HepG2 (cell line): ENCODE measurements around the gene CDHR5. TPM values are rescaled to one million over a fixed set of nuclear protein-coding genes. Genes with fewer than 3 reads are reported as not detected.
A peak's percentile ranks its signal among the peaks of the same experiment; 100 is the strongest.

ENCODE experiments used
- AGO1 ChIP-seq: fragments of 200-400 bp; formaldehyde crosslinking; IDR thresholded peaks from 2 replicates; pipeline ENCODE4 v1.6.1; 2017; ENCODE audit warnings: mild to moderate bottlenecking, low read depth, low read length, moderate library complexity; ENCODE audit not compliant: poor library complexity, severe bottlenecking
- ATM ChIP-seq: fragments of 450-650 bp; IDR thresholded peaks from 2 replicates; pipeline ENCODE4 v1.7.1; 2017; ENCODE audit warnings: mild to moderate bottlenecking, borderline replicate concordance
- FLYWCH1 ChIP-seq: sonication (generic); formaldehyde crosslinking; IDR thresholded peaks from 2 replicates; pipeline ENCODE4 v1.8.1; 2023; ENCODE audit warnings: mild to moderate bottlenecking, missing genetic modification reagents
- FOXP1 ChIP-seq, 2 experiments: fragments of 450-650 bp in 1 of 2; IDR thresholded peaks; 2 replicates each; pipeline ENCODE4 v1.6.1; 2017 to 2018; ENCODE audit warnings: antibody characterized with exemption in 1 of 2
- GATAD1 ChIP-seq: IDR thresholded peaks from 2 replicates; pipeline ENCODE4 v1.6.1; 2016; ENCODE audit warnings: missing genetic modification reagents, missing compliant biosample characterization
- KAT8 ChIP-seq: IDR thresholded peaks from 2 replicates; pipeline ENCODE4 v1.6.1; 2016; ENCODE audit warnings: missing genetic modification reagents, missing compliant biosample characterization
- KDM1A ChIP-seq: IDR thresholded peaks from 2 replicates; pipeline ENCODE4 v1.6.1; 2016; ENCODE audit warnings: missing compliant biosample characterization
- LCORL ChIP-seq, 2 experiments: fragments of 450-650 bp in 1 of 2; sonication (generic) in 1 of 2; formaldehyde crosslinking in 1 of 2; IDR thresholded peaks; 2 replicates each; pipeline versions ENCODE4 v1.5.0 to v1.6.1; 2017 to 2020; ENCODE audit warnings: antibody characterized with exemption in 1 of 2, missing genetic modification reagents in 1 of 2
- MTF1 ChIP-seq: sonication (generic); formaldehyde crosslinking; IDR thresholded peaks from 2 replicates; pipeline ENCODE4 v1.5.0; 2020; ENCODE audit warnings: missing genetic modification reagents
- NCOA5 ChIP-seq: sonication (generic); formaldehyde crosslinking; IDR thresholded peaks from 2 replicates; pipeline ENCODE4 v1.4.0; 2020; ENCODE audit warnings: missing genetic modification reagents
- NFE2 ChIP-seq: sonication (generic); formaldehyde crosslinking; IDR thresholded peaks from 2 replicates; pipeline ENCODE4 v1.4.0; 2020; ENCODE audit warnings: missing genetic modification reagents
- NFKB2 ChIP-seq: sonication (generic); formaldehyde crosslinking; IDR thresholded peaks from 2 replicates; pipeline ENCODE4 v1.4.0; 2020; ENCODE audit warnings: missing genetic modification reagents, borderline replicate concordance
- RARA ChIP-seq: IDR thresholded peaks from 2 replicates; pipeline ENCODE4 v1.6.1; 2016; ENCODE audit warnings: missing genetic modification reagents, missing compliant biosample characterization
- RCOR2 ChIP-seq: IDR thresholded peaks from 2 replicates; pipeline ENCODE4 v1.6.1; 2016; ENCODE audit warnings: missing biosample characterization, missing genetic modification reagents
- SALL2 ChIP-seq: sonication (generic); formaldehyde crosslinking; IDR thresholded peaks from 2 replicates; pipeline ENCODE4 v1.8.1; 2023; ENCODE audit warnings: mild to moderate bottlenecking, missing genetic modification reagents, inconsistent platforms
- SSRP1 ChIP-seq: IDR thresholded peaks from 2 replicates; pipeline ENCODE4 v1.6.1; 2016; ENCODE audit warnings: control low read depth
- ZNF121 ChIP-seq: sonication (generic); formaldehyde crosslinking; IDR thresholded peaks from 2 replicates; pipeline ENCODE4 v1.5.0; 2020; ENCODE audit warnings: mild to moderate bottlenecking, missing genetic modification reagents
- ZNF567 ChIP-seq: sonication (generic); formaldehyde crosslinking; IDR thresholded peaks from 2 replicates; pipeline ENCODE4 v1.8.1; 2023; ENCODE audit warnings: mild to moderate bottlenecking, missing genetic modification reagents, borderline replicate concordance
- ZNF605 ChIP-seq: sonication (generic); formaldehyde crosslinking; IDR thresholded peaks from 2 replicates; pipeline ENCODE4 v1.8.0; 2022; ENCODE audit warnings: mild to moderate bottlenecking, missing genetic modification reagents
- polyA plus RNA-seq, 8 experiments: library from polyadenylated mRNA; depleted of rRNA in 3 of 8; stranded (reverse) in 7 of 8; unstranded in 1 of 8; fragments of >200 nt; fragmentation: Illumina TruSeq in 4 of 8; extraction: Trizol in 4 of 8; gene quantifications; 2 replicates each; pipeline versions ENCODE4 v1.2.1 to v1.2.3, GENCODE V29; 2011 to 2016; ENCODE audit warnings: low read depth in 4 of 8, missing spikeins in 1 of 8, mixed read lengths in 1 of 8; ENCODE audit not compliant: insufficient read depth in 1 of 8
- total RNA-seq, 5 experiments: library from RNA; depleted of rRNA; stranded (reverse); fragments of >200 nt; fragmentation: Illumina TruSeq; extraction: Trizol; gene quantifications; 2 replicates each; pipeline ENCODE4 v1.2.3, GENCODE V29; 2016; ENCODE audit warnings: low read depth in 1 of 5
- TF ChIP-seq, protein P1 (sequence below): sonication (generic); formaldehyde crosslinking; IDR thresholded peaks from 2 replicates; pipeline ENCODE4 v1.4.0; 2020; ENCODE audit warnings: missing genetic modification reagents; ENCODE audit errors: not compliant biosample characterization
- TF ChIP-seq, protein P2 (sequence below): IDR thresholded peaks from 2 replicates; pipeline ENCODE4 v1.6.1; 2012; ENCODE audit warnings: low read length, improper control_type of control experiment
- TF ChIP-seq, protein P3 (sequence below): sonication (generic); formaldehyde crosslinking; IDR thresholded peaks from 2 replicates; pipeline ENCODE4 v1.8.1; 2023; ENCODE audit warnings: mild to moderate bottlenecking, missing genetic modification reagents, borderline replicate concordance
- TF ChIP-seq, protein P4 (sequence below): sonication (generic); formaldehyde crosslinking; IDR thresholded peaks from 2 replicates; pipeline ENCODE4 v1.5.0; 2020; ENCODE audit warnings: missing genetic modification reagents
- TF ChIP-seq, protein P5 (sequence below): IDR thresholded peaks from 2 replicates; pipeline ENCODE4 v1.6.1; 2016

Gene CDHR5
- total and polyA plus RNA-seq, 2 of the 13 experiments (the other 11 are each of a cell fraction or from before 2014, with no cell fraction given), result 0.46 to 0.71 TPM

DNA sequence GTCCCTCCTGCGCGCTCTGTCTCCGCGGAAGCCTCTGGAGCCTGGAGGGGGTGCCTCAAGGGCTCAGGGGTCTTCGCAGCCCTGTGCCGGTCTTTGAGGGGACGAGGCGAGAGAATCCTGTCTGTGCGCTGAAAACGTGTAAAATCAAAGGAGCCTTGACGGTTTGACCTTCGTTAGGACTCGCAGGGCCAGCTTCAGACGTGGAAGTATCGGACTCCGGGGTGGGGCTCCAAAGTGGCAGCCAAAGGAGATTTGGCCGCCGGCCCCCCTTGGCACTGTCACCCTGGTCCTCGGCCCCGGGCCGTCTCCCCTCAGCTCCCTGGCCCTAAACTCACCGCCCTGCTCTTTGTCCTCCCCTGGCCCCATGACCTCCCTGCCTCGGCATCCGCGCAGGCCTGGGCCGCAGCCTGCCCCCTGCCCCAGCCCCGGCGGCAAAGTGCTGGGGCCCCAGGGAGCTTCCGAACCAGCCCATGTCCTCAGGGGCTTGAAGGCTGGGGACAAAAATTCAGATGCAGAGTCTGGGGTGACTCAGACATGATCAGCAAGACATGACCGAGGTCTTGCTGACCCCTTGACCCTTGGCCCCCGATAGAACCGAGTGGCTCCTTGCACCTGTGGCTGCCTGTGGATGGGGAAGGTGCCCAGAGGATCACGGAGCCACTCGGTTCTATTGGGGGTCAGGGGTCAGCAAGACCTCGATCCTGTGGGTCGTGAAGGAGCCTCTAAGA, 55.4 kb downstream of the CDHR5 start (continued):
- no peak for TF ChIP-seq ZNF567 (CRISPR knock-in tag)
- no peak for TF ChIP-seq MTF1 (CRISPR knock-in tag)
- TF ChIP-seq, protein P1, sequence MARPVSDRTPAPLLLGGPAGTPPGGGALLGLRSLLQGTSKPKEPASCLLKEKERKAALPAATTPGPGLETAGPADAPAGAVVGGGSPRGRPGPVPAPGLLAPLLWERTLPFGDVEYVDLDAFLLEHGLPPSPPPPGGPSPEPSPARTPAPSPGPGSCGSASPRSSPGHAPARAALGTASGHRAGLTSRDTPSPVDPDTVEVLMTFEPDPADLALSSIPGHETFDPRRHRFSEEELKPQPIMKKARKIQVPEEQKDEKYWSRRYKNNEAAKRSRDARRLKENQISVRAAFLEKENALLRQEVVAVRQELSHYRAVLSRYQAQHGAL (CRISPR knock-in tag), result no peak
- TF ChIP-seq RCOR2, result no peak
- no peak for TF ChIP-seq ATM
- TF ChIP-seq, protein P2, sequence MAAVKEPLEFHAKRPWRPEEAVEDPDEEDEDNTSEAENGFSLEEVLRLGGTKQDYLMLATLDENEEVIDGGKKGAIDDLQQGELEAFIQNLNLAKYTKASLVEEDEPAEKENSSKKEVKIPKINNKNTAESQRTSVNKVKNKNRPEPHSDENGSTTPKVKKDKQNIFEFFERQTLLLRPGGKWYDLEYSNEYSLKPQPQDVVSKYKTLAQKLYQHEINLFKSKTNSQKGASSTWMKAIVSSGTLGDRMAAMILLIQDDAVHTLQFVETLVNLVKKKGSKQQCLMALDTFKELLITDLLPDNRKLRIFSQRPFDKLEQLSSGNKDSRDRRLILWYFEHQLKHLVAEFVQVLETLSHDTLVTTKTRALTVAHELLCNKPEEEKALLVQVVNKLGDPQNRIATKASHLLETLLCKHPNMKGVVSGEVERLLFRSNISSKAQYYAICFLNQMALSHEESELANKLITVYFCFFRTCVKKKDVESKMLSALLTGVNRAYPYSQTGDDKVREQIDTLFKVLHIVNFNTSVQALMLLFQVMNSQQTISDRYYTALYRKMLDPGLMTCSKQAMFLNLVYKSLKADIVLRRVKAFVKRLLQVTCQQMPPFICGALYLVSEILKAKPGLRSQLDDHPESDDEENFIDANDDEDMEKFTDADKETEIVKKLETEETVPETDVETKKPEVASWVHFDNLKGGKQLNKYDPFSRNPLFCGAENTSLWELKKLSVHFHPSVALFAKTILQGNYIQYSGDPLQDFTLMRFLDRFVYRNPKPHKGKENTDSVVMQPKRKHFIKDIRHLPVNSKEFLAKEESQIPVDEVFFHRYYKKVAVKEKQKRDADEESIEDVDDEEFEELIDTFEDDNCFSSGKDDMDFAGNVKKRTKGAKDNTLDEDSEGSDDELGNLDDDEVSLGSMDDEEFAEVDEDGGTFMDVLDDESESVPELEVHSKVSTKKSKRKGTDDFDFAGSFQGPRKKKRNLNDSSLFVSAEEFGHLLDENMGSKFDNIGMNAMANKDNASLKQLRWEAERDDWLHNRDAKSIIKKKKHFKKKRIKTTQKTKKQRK, result no peak
- no peak for TF ChIP-seq FLYWCH1 (CRISPR knock-in tag)
- TF ChIP-seq ZNF121 (CRISPR knock-in tag), result no peak
- TF ChIP-seq GATAD1, result no peak
- peak; percentile 81; the same call in 1 of the 2 replicates for TF ChIP-seq ZNF605 (CRISPR knock-in tag)
- TF ChIP-seq SSRP1 (CRISPR knock-in tag), result no peak
- TF ChIP-seq, protein P3, sequence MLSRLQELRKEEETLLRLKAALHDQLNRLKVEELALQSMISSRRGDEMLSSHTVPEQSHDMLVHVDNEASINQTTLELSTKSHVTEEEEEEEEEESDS, result no peak
- TF ChIP-seq RARA, result peak; percentile 58
- TF ChIP-seq SALL2 (CRISPR knock-in tag), result no peak; the same call in 1 of the 2 replicates
- TF ChIP-seq FOXP1 (IDR thresholded peaks at IDR 0.05), result no peak
- TF ChIP-seq FOXP1 (CRISPR knock-in tag; IDR thresholded peaks at IDR 0.05), result no peak
- TF ChIP-seq NCOA5 (CRISPR knock-in tag), result no peak
- no peak for TF ChIP-seq AGO1
- TF ChIP-seq, protein P4, sequence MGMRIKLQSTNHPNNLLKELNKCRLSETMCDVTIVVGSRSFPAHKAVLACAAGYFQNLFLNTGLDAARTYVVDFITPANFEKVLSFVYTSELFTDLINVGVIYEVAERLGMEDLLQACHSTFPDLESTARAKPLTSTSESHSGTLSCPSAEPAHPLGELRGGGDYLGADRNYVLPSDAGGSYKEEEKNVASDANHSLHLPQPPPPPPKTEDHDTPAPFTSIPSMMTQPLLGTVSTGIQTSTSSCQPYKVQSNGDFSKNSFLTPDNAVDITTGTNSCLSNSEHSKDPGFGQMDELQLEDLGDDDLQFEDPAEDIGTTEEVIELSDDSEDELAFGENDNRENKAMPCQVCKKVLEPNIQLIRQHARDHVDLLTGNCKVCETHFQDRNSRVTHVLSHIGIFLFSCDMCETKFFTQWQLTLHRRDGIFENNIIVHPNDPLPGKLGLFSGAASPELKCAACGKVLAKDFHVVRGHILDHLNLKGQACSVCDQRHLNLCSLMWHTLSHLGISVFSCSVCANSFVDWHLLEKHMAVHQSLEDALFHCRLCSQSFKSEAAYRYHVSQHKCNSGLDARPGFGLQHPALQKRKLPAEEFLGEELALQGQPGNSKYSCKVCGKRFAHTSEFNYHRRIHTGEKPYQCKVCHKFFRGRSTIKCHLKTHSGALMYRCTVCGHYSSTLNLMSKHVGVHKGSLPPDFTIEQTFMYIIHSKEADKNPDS (CRISPR knock-in tag), result no peak
- TF ChIP-seq LCORL (IDR thresholded peaks at IDR 0.05), result no peak
- TF ChIP-seq LCORL (CRISPR knock-in tag; IDR thresholded peaks at IDR 0.05), result peak; percentile 86
- TF ChIP-seq KAT8 (CRISPR knock-in tag), result no peak; the same call in 1 of the 2 replicates
- no peak for TF ChIP-seq KDM1A (CRISPR knock-in tag)
- TF ChIP-seq, protein P5, sequence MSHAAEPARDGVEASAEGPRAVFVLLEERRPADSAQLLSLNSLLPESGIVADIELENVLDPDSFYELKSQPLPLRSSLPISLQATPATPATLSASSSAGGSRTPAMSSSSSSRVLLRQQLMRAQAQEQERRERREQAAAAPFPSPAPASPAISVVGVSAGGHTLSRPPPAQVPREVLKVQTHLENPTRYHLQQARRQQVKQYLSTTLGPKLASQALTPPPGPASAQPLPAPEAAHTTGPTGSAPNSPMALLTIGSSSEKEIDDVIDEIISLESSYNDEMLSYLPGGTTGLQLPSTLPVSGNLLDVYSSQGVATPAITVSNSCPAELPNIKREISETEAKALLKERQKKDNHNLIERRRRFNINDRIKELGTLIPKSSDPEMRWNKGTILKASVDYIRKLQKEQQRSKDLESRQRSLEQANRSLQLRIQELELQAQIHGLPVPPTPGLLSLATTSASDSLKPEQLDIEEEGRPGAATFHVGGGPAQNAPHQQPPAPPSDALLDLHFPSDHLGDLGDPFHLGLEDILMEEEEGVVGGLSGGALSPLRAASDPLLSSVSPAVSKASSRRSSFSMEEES (CRISPR knock-in tag), result no peak
- no peak; the same call in 1 of the 2 replicates for TF ChIP-seq NFKB2 (CRISPR knock-in tag)
- TF ChIP-seq NFE2 (CRISPR knock-in tag), result no peak
